HCT116 (cell line): Measurements from ENCODE around the gene LTBP1. TPM values are rescaled to one million over a fixed set of nuclear protein-coding genes. Genes with fewer than 3 reads are reported as not detected.

Experiments used
- ATAC-seq: fragments of 200-7000 bp; cut with Tn5 transposase; 2 replicates; pipeline ENCODE4 v1.9.1; 2020; ENCODE audit warnings: mild to moderate bottlenecking, moderate library complexity
- BruUV-seq: library from RNA; stranded (reverse); fragments of 400-500 nt; replicated peaks from 2 replicates; lab custom pipeline; 2021; lab: Mats Ljungman, UMichigan
- CTCF ChIA-PET: fragments of 300-600 bp; sonication (Branson Sonifier 250); formaldehyde crosslinking; loops from one replicate; lab custom pipeline; 2021; ENCODE audit warnings: antibody characterized with exemption; lab: Charles Lee
- POLR2A ChIA-PET: fragments of 300-600, 350-600 bp; sonication (Branson Sonifier 250); formaldehyde crosslinking; loops from one replicate; lab custom pipeline; 2021; ENCODE audit warnings: antibody characterized with exemption; lab: Charles Lee
- RAD21 ChIA-PET, 2 experiments: fragments of 300-600 bp; sonication (Branson Sonifier 250); formaldehyde crosslinking; loops; one replicate each; lab custom pipeline; 2023; ENCODE audit warnings: low total read pairs in 2 of 2; ENCODE audit not compliant: uncharacterized antibody in 2 of 2, unreplicated experiment in 2 of 2, low non-redundant PET in 1 of 2; lab: Charles Lee
- DNase-seq: peaks from one replicate; pipeline ENCODE4 v3.0.0-alpha.2; 2010; ENCODE audit warnings: low read depth, low spot score
- H2AFZ ChIP-seq: fragments of 200-600 bp; shearing (Covaris generic), sonication (generic); 2 replicates; pipeline ENCODE4 v1.6.1; 2017; ENCODE audit warnings: low read depth, mixed run types, mixed read lengths, antibody characterized with exemption, low read length; ENCODE audit not compliant: poor library complexity, severe bottlenecking
- H3K27ac ChIP-seq: 2 replicates; pipeline ENCODE4 v1.5.1; 2012; ENCODE audit warnings: low read depth, low read length
- H3K27me3 ChIP-seq: fragments of 200-600 bp; sonication (generic); 2 replicates; pipeline ENCODE4 v1.6.1; 2016; ENCODE audit warnings: mixed run types, low read length, mixed read lengths; ENCODE audit not compliant: insufficient read depth
- H3K36me3 ChIP-seq, 2 experiments: fragments of 200-500 bp in 1 of 2; fragments of 200-600 bp in 1 of 2; sonication (Bioruptor generic) in 1 of 2; sonication (generic) in 1 of 2; 2 replicates each; pipeline versions ENCODE4 v1.5.1 to v1.6.1; 2014 to 2016; ENCODE audit warnings: low read length in 2 of 2, inconsistent platforms in 1 of 2, mixed read lengths in 1 of 2, mixed run types in 1 of 2; ENCODE audit not compliant: insufficient read depth in 2 of 2, control insufficient read depth in 1 of 2
- H3K4me1 ChIP-seq, 2 experiments: fragments of 200-600 bp in 1 of 2; sonication (generic) in 1 of 2; 2 replicates each; pipeline versions ENCODE4 v1.5.1 to v1.6.1; 2012 to 2017; ENCODE audit warnings: low read length in 2 of 2, inconsistent platforms in 1 of 2, mild to moderate bottlenecking in 1 of 2, mixed read lengths in 1 of 2, mixed run types in 1 of 2, moderate library complexity in 1 of 2; ENCODE audit not compliant: insufficient read depth in 2 of 2, control insufficient read depth in 1 of 2
- H3K4me2 ChIP-seq: fragments of 200-600 bp; sonication (generic); 2 replicates; pipeline ENCODE4 v1.6.1; 2017; ENCODE audit warnings: mixed run types, low read length, mixed read lengths
- H3K4me3 ChIP-seq, 2 experiments: fragments of 200-600 bp in 1 of 2; sonication (generic) in 1 of 2; replicated peaks in 1 of 2; 2 replicates each; pipeline ENCODE4 v1.5.1; 2011 to 2016; ENCODE audit warnings: low read length in 2 of 2, control low read depth in 1 of 2, low read depth in 1 of 2, mild to moderate bottlenecking in 1 of 2, mixed read lengths in 1 of 2, mixed run types in 1 of 2
- H3K79me2 ChIP-seq: fragments of 200-600 bp; sonication (generic); 2 replicates; pipeline ENCODE4 v1.6.1; 2017; ENCODE audit warnings: mild to moderate bottlenecking, mixed run types, low read length, moderate library complexity, mixed read lengths; ENCODE audit not compliant: insufficient read depth
- H3K9ac ChIP-seq: fragments of 200-600 bp; sonication (generic); 2 replicates; pipeline ENCODE4 v1.6.1; 2016; ENCODE audit warnings: low read length, mixed read lengths
- H3K9me2 ChIP-seq: fragments of 200-600 bp; sonication (generic), shearing (Covaris generic); 2 replicates; pipeline ENCODE4 v1.6.1; 2017; ENCODE audit warnings: mixed run types, mild to moderate bottlenecking, moderate library complexity; ENCODE audit not compliant: insufficient read depth
- H3K9me3 ChIP-seq, 2 experiments: fragments of 200-500 bp in 1 of 2; fragments of 200-600 bp in 1 of 2; sonication (Bioruptor generic) in 1 of 2; sonication (generic) in 1 of 2; 2 replicates each; pipeline ENCODE4 v1.6.1; 2014 to 2017; ENCODE audit warnings: low read length in 2 of 2, mixed read lengths in 2 of 2, inconsistent platforms in 1 of 2, low read depth in 1 of 2, mild to moderate bottlenecking in 1 of 2, mixed run types in 1 of 2, moderate library complexity in 1 of 2; ENCODE audit not compliant: control insufficient read depth in 1 of 2, insufficient read depth in 1 of 2
- H4K20me1 ChIP-seq: fragments of 200-600 bp; sonication (generic), shearing (Covaris generic); 2 replicates; pipeline ENCODE4 v1.6.1; 2017; ENCODE audit warnings: mixed run types, mild to moderate bottlenecking, moderate library complexity; ENCODE audit not compliant: insufficient read depth
- JUND ChIP-seq: IDR thresholded peaks from 2 replicates; pipeline ENCODE4 v1.6.1; 2012
- POLR2A ChIP-seq: IDR thresholded peaks from 2 replicates; pipeline ENCODE4 v1.7.0; 2011; ENCODE audit warnings: borderline replicate concordance; ENCODE audit not compliant: insufficient read depth, insufficient read length; ENCODE audit errors: extremely low read depth
- YY1 ChIP-seq: IDR thresholded peaks from 2 replicates; pipeline ENCODE4 v1.6.1; 2011; ENCODE audit warnings: low read length, low read depth, moderate library complexity, mild to moderate bottlenecking; ENCODE audit not compliant: insufficient replicate concordance; ENCODE audit errors: extremely low read depth
- intact Hi-C: fragments of 100-400 bp; cut with micrococcal nuclease; formaldehyde crosslinking; loops from 2 replicates; pipeline ENCODE4 v1.10.0; 2022
- total RNA-seq: library from RNA; stranded (reverse); gene quantifications from one replicate; pipeline ENCODE4 v1.2.1, GENCODE V29; 2021; ENCODE audit not compliant: unreplicated experiment
- TF ChIP-seq, protein P1 (sequence below): IDR thresholded peaks from 2 replicates; pipeline ENCODE4 v1.6.1; 2012
- TF ChIP-seq, protein P2 (sequence below): IDR thresholded peaks from 2 replicates; pipeline ENCODE4 v1.6.1; 2012; ENCODE audit warnings: low read depth

LTBP1 gene
- total RNA-seq, 1 experiment from 2014 or later, result 5.1 TPM

DNA sequence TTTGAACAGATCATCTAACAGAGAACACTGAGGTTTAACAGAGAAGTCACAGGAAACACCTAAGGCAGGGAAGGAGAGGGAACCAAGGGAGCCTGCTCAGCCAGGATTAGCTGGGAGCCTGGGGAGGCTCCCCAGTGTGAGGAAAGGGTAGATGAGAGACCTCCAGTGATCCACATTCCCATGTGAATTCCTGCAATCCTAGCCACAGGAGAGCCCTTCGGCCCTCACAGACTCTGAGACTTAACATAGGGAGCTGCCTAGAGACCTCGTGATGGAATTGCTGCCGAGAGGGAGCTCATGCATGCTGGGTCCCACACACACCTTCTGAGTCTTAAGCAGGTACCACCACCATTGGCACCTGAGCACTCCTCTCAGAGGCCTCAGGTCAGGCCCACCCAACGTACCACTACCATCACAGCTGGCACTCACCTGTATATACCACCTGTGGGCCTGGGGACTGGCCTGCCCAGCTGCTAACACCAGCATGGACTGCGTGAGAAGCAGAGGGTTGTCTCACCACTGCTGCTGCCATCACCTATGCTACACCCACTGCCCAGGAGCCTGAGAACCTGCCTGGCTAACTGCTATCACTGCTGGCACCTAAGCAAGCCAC lies 303.8 kb downstream of the LTBP1 start:
- Histone ChIP-seq H3K27me3 (no peaks in the 10 kb centered on the region), H4K20me1 (no peaks in the 10 kb centered on the region), H3K79me2 (no peaks in the 10 kb centered on the region), H3K27ac (no peak overlapping the region), H3K9me2 (no peaks in the 10 kb centered on the region), H3K4me3 (no peak overlapping the region), H3K4me1 (no peaks in the 10 kb centered on the region), H3K9ac (no peak overlapping the region), H3K4me2 (no peak overlapping the region), H3K36me3 (no peaks in the 10 kb centered on the region), H3K9me3 (no peaks in the 10 kb centered on the region), H2AFZ (no peak overlapping the region)
- ChIA-PET RAD21 (no interaction called here), POLR2A (no interaction called here), CTCF (no interaction called here)
- ATAC-seq (no peak), DNase-seq (no peak)
- TF ChIP-seq, protein P1, sequence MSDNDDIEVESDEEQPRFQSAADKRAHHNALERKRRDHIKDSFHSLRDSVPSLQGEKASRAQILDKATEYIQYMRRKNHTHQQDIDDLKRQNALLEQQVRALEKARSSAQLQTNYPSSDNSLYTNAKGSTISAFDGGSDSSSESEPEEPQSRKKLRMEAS, result no peak
- TF ChIP-seq JUND (no peak), POLR2A (no peak), YY1 (no peak)
- TF ChIP-seq, protein P2, sequence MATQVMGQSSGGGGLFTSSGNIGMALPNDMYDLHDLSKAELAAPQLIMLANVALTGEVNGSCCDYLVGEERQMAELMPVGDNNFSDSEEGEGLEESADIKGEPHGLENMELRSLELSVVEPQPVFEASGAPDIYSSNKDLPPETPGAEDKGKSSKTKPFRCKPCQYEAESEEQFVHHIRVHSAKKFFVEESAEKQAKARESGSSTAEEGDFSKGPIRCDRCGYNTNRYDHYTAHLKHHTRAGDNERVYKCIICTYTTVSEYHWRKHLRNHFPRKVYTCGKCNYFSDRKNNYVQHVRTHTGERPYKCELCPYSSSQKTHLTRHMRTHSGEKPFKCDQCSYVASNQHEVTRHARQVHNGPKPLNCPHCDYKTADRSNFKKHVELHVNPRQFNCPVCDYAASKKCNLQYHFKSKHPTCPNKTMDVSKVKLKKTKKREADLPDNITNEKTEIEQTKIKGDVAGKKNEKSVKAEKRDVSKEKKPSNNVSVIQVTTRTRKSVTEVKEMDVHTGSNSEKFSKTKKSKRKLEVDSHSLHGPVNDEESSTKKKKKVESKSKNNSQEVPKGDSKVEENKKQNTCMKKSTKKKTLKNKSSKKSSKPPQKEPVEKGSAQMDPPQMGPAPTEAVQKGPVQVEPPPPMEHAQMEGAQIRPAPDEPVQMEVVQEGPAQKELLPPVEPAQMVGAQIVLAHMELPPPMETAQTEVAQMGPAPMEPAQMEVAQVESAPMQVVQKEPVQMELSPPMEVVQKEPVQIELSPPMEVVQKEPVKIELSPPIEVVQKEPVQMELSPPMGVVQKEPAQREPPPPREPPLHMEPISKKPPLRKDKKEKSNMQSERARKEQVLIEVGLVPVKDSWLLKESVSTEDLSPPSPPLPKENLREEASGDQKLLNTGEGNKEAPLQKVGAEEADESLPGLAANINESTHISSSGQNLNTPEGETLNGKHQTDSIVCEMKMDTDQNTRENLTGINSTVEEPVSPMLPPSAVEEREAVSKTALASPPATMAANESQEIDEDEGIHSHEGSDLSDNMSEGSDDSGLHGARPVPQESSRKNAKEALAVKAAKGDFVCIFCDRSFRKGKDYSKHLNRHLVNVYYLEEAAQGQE, result no peak
- no TSS peak for BruUV-seq
- intact Hi-C loops, result no loop called here
